ENCODE data around the gene ASB2.

- TF ChIP-seq CTCF (IDR thresholded peaks at IDR 0.05) (no peak), EP300 (IDR thresholded peaks at IDR 0.05) (no peak)
Observed at GRCh38 chr14:93912782-93913181, 63.6 kb downstream of the ASB2 start.

All from suprapubic skin (tissue), 3 donors.